KMS-11 (cell line): ENCODE results near the gene WDR46.

Experiments used
- H2AFZ ChIP-seq: fragments of 200-600 bp; sonication (generic); 2 replicates; pipeline ENCODE4 v1.6.1; 2016; ENCODE audit warnings: antibody characterized with exemption, mixed run types, low read depth
- H3K27ac ChIP-seq: fragments of 200-600 bp; sonication (generic); 2 replicates; pipeline ENCODE4 v1.6.1; 2016; ENCODE audit warnings: mild to moderate bottlenecking, mixed run types
- H3K27me3 ChIP-seq: fragments of 200-600 bp; sonication (generic); 2 replicates; pipeline ENCODE4 v1.6.1; 2017; ENCODE audit warnings: mild to moderate bottlenecking, low read depth, mixed run types, moderate library complexity; ENCODE audit not compliant: insufficient read depth
- H3K36me3 ChIP-seq: fragments of 200-600 bp; sonication (generic); 2 replicates; pipeline ENCODE4 v1.6.1; 2017; ENCODE audit warnings: mild to moderate bottlenecking, mixed run types; ENCODE audit not compliant: insufficient read depth
- H3K4me1 ChIP-seq: fragments of 200-600 bp; sonication (generic); 2 replicates; pipeline ENCODE4 v1.6.1; 2016; ENCODE audit warnings: mild to moderate bottlenecking, low read depth, mixed run types; ENCODE audit not compliant: poor library complexity, severe bottlenecking
- H3K4me2 ChIP-seq: fragments of 200-600 bp; sonication (generic); 2 replicates; pipeline ENCODE4 v1.7.0; 2016; ENCODE audit warnings: mild to moderate bottlenecking, mixed run types
- H3K4me3 ChIP-seq: fragments of 200-600 bp; sonication (generic); IDR thresholded peaks from 2 replicates; pipeline ENCODE4 v1.6.1; 2017; ENCODE audit warnings: low read depth, low read length, mixed read lengths; ENCODE audit not compliant: insufficient read depth
- H3K79me2 ChIP-seq: fragments of 200-600 bp; sonication (generic); 2 replicates; pipeline ENCODE4 v1.6.1; 2016; ENCODE audit warnings: low read depth, mixed run types; ENCODE audit not compliant: insufficient read depth
- H3K9ac ChIP-seq: fragments of 200-600 bp; sonication (generic); 2 replicates; pipeline ENCODE4 v1.6.1; 2016; ENCODE audit warnings: mild to moderate bottlenecking, mixed run types
- H4K20me1 ChIP-seq: fragments of 200-600 bp; sonication (generic); 2 replicates; pipeline ENCODE4 v1.6.1; 2016; ENCODE audit warnings: mild to moderate bottlenecking, mixed run types; ENCODE audit not compliant: insufficient read depth
- CTCF ChIP-seq: fragments of 200-600 bp; sonication (generic); conservative IDR thresholded peaks from 2 replicates; pipeline ENCODE4 v1.6.1; 2017; ENCODE audit warnings: low read depth, mild to moderate bottlenecking, antibody characterized with exemption, low read length, moderate library complexity, mixed read lengths

WDR46 gene

GRCh38 chr6:33314943-33315792 lies 26.1 kb upstream of the WDR46 start:
- Histone ChIP-seq H3K27me3 (no peaks in the 10 kb centered on the region), H3K27ac (peak overlapping the region; percentile 84), H3K4me3 (no peak overlapping the region), H3K4me2 (peak overlapping the region; percentile 88), H3K4me1 (peaks cover 46% of the 10 kb centered on the region), H4K20me1 (no peaks in the 10 kb centered on the region), H3K79me2 (peaks cover 26% of the 10 kb centered on the region), H3K36me3 (no peaks in the 10 kb centered on the region; the same call in 1 of the 2 replicates), H2AFZ (no peak overlapping the region), H3K9ac (peak overlapping the region; percentile 72; the same call in 1 of the 2 replicates)
- no peak for TF ChIP-seq CTCF

- Histone ChIP-seq H3K4me2 (peak overlapping the region; percentile 88), H2AFZ (peak overlapping the region; percentile 42; the same call in 1 of the 2 replicates), H3K36me3 (no peaks in the 10 kb centered on the region), H4K20me1 (no peaks in the 10 kb centered on the region), H3K4me1 (peaks cover 46% of the 10 kb centered on the region), H3K27ac (peak overlapping the region; percentile 84), H3K27me3 (no peaks in the 10 kb centered on the region), H3K79me2 (peaks cover 24% of the 10 kb centered on the region), H3K4me3 (no peak overlapping the region), H3K9ac (peak overlapping the region; percentile 72; the same call in 1 of the 2 replicates)
- TF ChIP-seq CTCF, result no peak
These were observed 25.5 kb upstream of the WDR46 start for GRCh38 chr6:33314515-33314942.

- Histone ChIP-seq H3K4me1 (peaks cover 41% of the 10 kb centered on the region), H2AFZ (peak within 1 kb of the TSS; percentile 42; the same call in 1 of the 2 replicates)
These were observed 24.9 kb upstream of the WDR46 start, which contains the start of gene TAPBP for GRCh38 chr6:33313709-33314514. Gene TAPBP (minus strand): TSS chr6:33314078. CDS start chr6:33314041, 37 bp downstream.

More at GRCh38 chr6:33313709-33314514, 24.9 kb upstream of the WDR46 start, which contains the start of gene TAPBP:
- no peaks in the 10 kb centered on the region for H3K36me3 ChIP-seq
- H3K27me3 ChIP-seq, result no peaks in the 10 kb centered on the region
- no peak for TF ChIP-seq CTCF
- peak within 1 kb of the TSS; percentile 97 for H3K4me2 ChIP-seq
- H3K4me3 ChIP-seq, result no peak within 1 kb of the TSS
- peaks cover 28% of the 10 kb centered on the region for H3K79me2 ChIP-seq
- peak within 1 kb of the TSS; percentile 84 for H3K27ac ChIP-seq
- no peaks in the 10 kb centered on the region for H4K20me1 ChIP-seq
- H3K9ac ChIP-seq, result peak within 1 kb of the TSS; percentile 72
